Breast epithelium (tissue), 4 donors: ENCODE measurements around the gene DND1. TPM values are rescaled to one million over a fixed set of nuclear protein-coding genes. Genes with fewer than 3 reads are reported as not detected.
A peak's percentile ranks its signal among the peaks of the same experiment; 100 is the strongest.

Source experiments
- DNase-seq, 2 donors: peaks; one replicate each; pipeline ENCODE4 v3.0.0-alpha.2; 2019; ENCODE audit warnings: low spot score in 2 of 2
- H3K27ac ChIP-seq, 2 donors: fragments of 200-600 bp; sonication (generic) in 1 of 2; one replicate each; pipeline ENCODE4 v1.5.1; 2016 to 2019; ENCODE audit warnings: mild to moderate bottlenecking in 1 of 2
- H3K27me3 ChIP-seq, 2 donors: fragments of 200-600 bp; sonication (generic) in 1 of 2; one replicate each; pipeline versions ENCODE4 v1.5.1 to v1.6.0; 2017 to 2019; ENCODE audit warnings: control low read depth in 1 of 2, mild to moderate bottlenecking in 1 of 2
- H3K36me3 ChIP-seq: fragments of 200-600 bp; one replicate; pipeline ENCODE4 v1.5.1; 2019
- H3K4me1 ChIP-seq, 2 donors: fragments of 200-600 bp; sonication (generic); one replicate each; pipeline ENCODE4 v1.5.1; 2016 to 2019; ENCODE audit warnings: control low read depth in 1 of 2
- H3K4me3 ChIP-seq, 3 donors: fragments of 200-600 bp; sonication (generic); 1 replicate in 2 of 3; 2 replicates in 1 of 3; pipeline ENCODE4 v1.5.1; 2016 to 2019; ENCODE audit warnings: mild to moderate bottlenecking in 3 of 3, moderate library complexity in 2 of 3
- H3K9me3 ChIP-seq, 2 donors: fragments of 200-600 bp; sonication (generic) in 1 of 2; one replicate each; pipeline ENCODE4 v1.5.1; 2016 to 2019; ENCODE audit warnings: control low read depth in 1 of 2
- CTCF ChIP-seq, 3 donors: fragments of 450-650 bp; IDR thresholded peaks; one replicate each; pipeline ENCODE4 v1.5.1; 2016 to 2017; ENCODE audit warnings: antibody characterized with exemption in 3 of 3, mild to moderate bottlenecking in 3 of 3, moderate library complexity in 3 of 3
- POLR2A ChIP-seq: fragments of 450-650 bp; IDR thresholded peaks from one replicate; pipeline ENCODE4 v1.6.1; 2016; ENCODE audit warnings: antibody characterized with exemption, mild to moderate bottlenecking, moderate library complexity
- POLR2AphosphoS5 ChIP-seq, 3 donors: sonication (generic); formaldehyde crosslinking; IDR thresholded peaks; one replicate each; pipeline ENCODE4 v1.6.1; 2017; ENCODE audit warnings: antibody characterized with exemption in 3 of 3
- intact Hi-C: fragments of 100-400 bp; cut with DNase I; formaldehyde crosslinking; loops from one replicate; pipeline ENCODE4 v1.15.1; 2023; ENCODE audit warnings: low total_unique reads
- total RNA-seq, 3 donors: library from RNA; depleted of rRNA; stranded (reverse); fragments of >200 nt; gene quantifications; one replicate each; pipeline ENCODE4 v1.1.0, GENCODE V29; 2016

The DND1 gene
- total RNA-seq, 3 donors from 2014 or later = 0.88 to 2.6 (median 1.4) TPM

GRCh38 chr5:140633021-140633471 is 40.3 kb downstream of the DND1 start, which contains the start of gene CD14:
TSS of gene CD14 (minus strand) at chr5:140633175. CDS start at chr5:140633071, 104 bp downstream.
- no peaks in the 10 kb centered on the region for H3K36me3 ChIP-seq
- TF ChIP-seq POLR2A (peak; percentile 21), POLR2AphosphoS5 (IDR thresholded peaks at IDR 0.05) (peak in 1 of 3 donors; percentile 25), CTCF (IDR thresholded peaks at IDR 0.05) (no peak)
- peaks cover 0 to 6% of the 10 kb centered on the region in 2 donors for H3K4me1 ChIP-seq
- H3K4me3 ChIP-seq = peak within 1 kb of the TSS; percentile 53 to 86 (median 62)
- no peaks in the 10 kb centered on the region for H3K9me3 ChIP-seq
- peak; percentile 56 to 67 for DNase-seq
- H3K27ac ChIP-seq = peak within 1 kb of the TSS; percentile 84 to 91
- intact Hi-C loops = no loop called here
- H3K27me3 ChIP-seq = no peaks in the 10 kb centered on the region

- no peaks in the 10 kb centered on the region for H3K9me3 ChIP-seq
- no peaks in the 10 kb centered on the region for H3K36me3 ChIP-seq
- H3K27ac ChIP-seq = peak overlapping the region; percentile 84 to 91
- TF ChIP-seq POLR2A (no peak), POLR2AphosphoS5 (IDR thresholded peaks at IDR 0.05) (peak in 2 of 3 donors; percentile 29 to 34)
- intact Hi-C loops = no loop called here
- peak in 1 of 2 donors; percentile 59 for DNase-seq
- H3K4me1 ChIP-seq = peaks cover 0 to 6% of the 10 kb centered on the region in 2 donors
- no peaks in the 10 kb centered on the region for H3K27me3 ChIP-seq
- H3K4me3 ChIP-seq = peak overlapping the region; percentile 53 to 86 (median 62)
Observed at GRCh38 chr5:140632366-140633020, 40.9 kb downstream of the DND1 start.

GRCh38 chr5:140631831-140632365 is 41.5 kb downstream of the DND1 start:
- intact Hi-C loops = no loop called here
- H3K36me3 ChIP-seq = no peaks in the 10 kb centered on the region
- DNase-seq = no peak
- TF ChIP-seq CTCF (IDR thresholded peaks at IDR 0.05) = no peak
- no peak for TF ChIP-seq POLR2AphosphoS5 (IDR thresholded peaks at IDR 0.05)
- TF ChIP-seq POLR2A = no peak
- peaks cover 0 to 6% of the 10 kb centered on the region in 2 donors for H3K4me1 ChIP-seq
- H3K27ac ChIP-seq = peak overlapping the region; percentile 84 to 91
- H3K27me3 ChIP-seq = no peaks in the 10 kb centered on the region
- no peaks in the 10 kb centered on the region for H3K9me3 ChIP-seq
- H3K4me3 ChIP-seq = peak overlapping the region; percentile 53 to 86 (median 62)

GRCh38 chr5:140631036-140631417 is 42.3 kb downstream of the DND1 start:
- Histone ChIP-seq H3K4me1 (peaks cover 0 to 6% of the 10 kb centered on the region in 2 donors), H3K36me3 (no peaks in the 10 kb centered on the region), H3K4me3 (peak overlapping the region; percentile 53 to 86 (median 62)), H3K27ac (peak overlapping the region in 1 of 2 donors; percentile 84), H3K9me3 (no peaks in the 10 kb centered on the region), H3K27me3 (no peaks in the 10 kb centered on the region)
- intact Hi-C loops = no loop called here
- DNase-seq = no peak
- no peak for TF ChIP-seq CTCF (IDR thresholded peaks at IDR 0.05)
- TF ChIP-seq POLR2AphosphoS5 (IDR thresholded peaks at IDR 0.05) = no peak
- TF ChIP-seq POLR2A = no peak

- no peaks in the 10 kb centered on the region for H3K36me3 ChIP-seq
- intact Hi-C loops = no loop called here
- no peak for TF ChIP-seq POLR2A
- TF ChIP-seq POLR2AphosphoS5 (IDR thresholded peaks at IDR 0.05) = no peak
- no peak for DNase-seq
- no peaks in the 10 kb centered on the region for H3K27me3 ChIP-seq
- H3K4me1 ChIP-seq = peaks cover 0 to 6% of the 10 kb centered on the region in 2 donors
- H3K9me3 ChIP-seq = no peaks in the 10 kb centered on the region
- peak overlapping the region; percentile 21 to 84 for H3K27ac ChIP-seq
- peak overlapping the region; percentile 24 to 62 (median 53) for H3K4me3 ChIP-seq
Observed at GRCh38 chr5:140630292-140631035, 42.9 kb downstream of the DND1 start.
